Keratinocyte (primary cell): Measurements from ENCODE around the gene CCDC107.

Source experiments
- CTCF ChIP-seq, 3 experiments: IDR thresholded peaks in 1 of 3; conservative IDR thresholded peaks in 1 of 3; optimal IDR thresholded peaks in 1 of 3; 2 replicates in 2 of 3; 3 replicates in 1 of 3; pipeline versions ENCODE3 to v1.5.1; 2011; ENCODE audit warnings: low read length in 3 of 3, mild to moderate bottlenecking in 3 of 3, moderate library complexity in 2 of 3, control low read depth in 1 of 3, inconsistent platforms in 1 of 3; ENCODE audit not compliant: insufficient read depth in 2 of 3; ENCODE audit errors: extremely low read depth in 1 of 3
- EZH2 ChIP-seq: IDR thresholded peaks from one replicate; pipeline ENCODE4 v1.6.1; 2012; ENCODE audit warnings: inconsistent platforms, mild to moderate bottlenecking, low read length, moderate library complexity

DNA sequence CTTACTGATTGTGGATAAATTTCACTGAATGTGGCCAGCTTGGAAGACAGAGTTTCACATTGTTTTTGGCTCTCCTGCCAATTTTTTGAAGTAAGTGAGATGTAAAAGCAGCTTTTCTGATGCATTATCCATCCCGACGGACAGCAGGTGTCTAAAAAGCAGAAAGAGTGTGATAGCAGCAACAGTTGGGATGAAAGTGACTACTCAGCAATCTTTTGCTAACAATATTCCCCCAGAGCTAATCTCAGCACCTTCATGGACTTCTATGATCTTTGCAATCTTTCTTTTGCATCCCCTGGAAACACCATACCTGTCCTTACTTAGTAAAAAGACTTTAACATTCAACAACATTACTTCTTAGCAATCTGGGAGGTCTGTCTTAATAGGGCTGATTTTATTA lies 45.2 kb upstream of the CCDC107 start:
- TF ChIP-seq CTCF (optimal IDR thresholded peaks at IDR 0.05 in 1 of 3, IDR thresholded peaks at IDR 0.05 in 1 of 3, conservative IDR thresholded peaks at IDR 0.05 in 1 of 3; ENCODE audit: extremely low read depth in 1 of 3, insufficient read depth in 2 of 3, low read length in 3 of 3) (no peak), EZH2 (no peak)
